Stimulated activated CD4-positive, alpha-beta T cell treated with anti-CD3 and anti-CD28 coated beads, Interleukin-15, amount 100 ng/mL, for 24 hours (primary cell): ENCODE results near the gene LIMCH1.
"Not testable (repeated sequence)": the region's sequence is repeated elsewhere in the genome, so short reads cannot be mapped to it uniquely, and the experiment has no call there.

Experiments
- DNase-seq: peaks from one replicate; pipeline ENCODE4 v3.0.0-alpha.2; 2020

Gene LIMCH1

GRCh38 chr4:41611881-41612871, 74.2 kb downstream of the LIMCH1 start:
- DNase-seq, result no peak

GRCh38 chr4:41613386-41613785, 75.4 kb downstream of the LIMCH1 start:
- DNase-seq, result no peak

- DNase-seq, result no peak
These were observed 75.9 kb downstream of the LIMCH1 start for GRCh38 chr4:41613821-41614220.

GRCh38 chr4:41614519-41614918, 76.6 kb downstream of the LIMCH1 start:
- DNase-seq, result no peak

GRCh38 chr4:41619161-41619560, 81.2 kb downstream of the LIMCH1 start:
- no peak for DNase-seq

GRCh38 chr4:41620594-41621256, 82.8 kb downstream of the LIMCH1 start:
- no peak for DNase-seq

GRCh38 chr4:41622787-41623186, 84.8 kb downstream of the LIMCH1 start:
- DNase-seq, result no peak

- no peak for DNase-seq
These were observed 86.8 kb downstream of the LIMCH1 start for GRCh38 chr4:41624765-41625164.

GRCh38 chr4:41625531-41625930, 87.6 kb downstream of the LIMCH1 start:
- DNase-seq, result no peak

GRCh38 chr4:41628936-41629335, 91.0 kb downstream of the LIMCH1 start:
- no peak for DNase-seq

GRCh38 chr4:41631523-41631922, 93.6 kb downstream of the LIMCH1 start:
- DNase-seq, result no peak

- DNase-seq, result no peak
These were observed 94.6 kb downstream of the LIMCH1 start for GRCh38 chr4:41632481-41633073.

- no peak for DNase-seq
These were observed 95.4 kb downstream of the LIMCH1 start for GRCh38 chr4:41633321-41633720.

- no peak for DNase-seq
These were observed 97.5 kb downstream of the LIMCH1 start for GRCh38 chr4:41635441-41635840.

GRCh38 chr4:41638203-41638602, 100.2 kb downstream of the LIMCH1 start:
- no peak for DNase-seq

- DNase-seq, result no peak
These were observed 100.9 kb downstream of the LIMCH1 start for GRCh38 chr4:41638866-41639265.

GRCh38 chr4:41639291-41639690, 101.3 kb downstream of the LIMCH1 start:
- no peak for DNase-seq

- no peak for DNase-seq
These were observed 102.9 kb downstream of the LIMCH1 start for GRCh38 chr4:41640906-41641305.

- DNase-seq, result not testable (repeated sequence)
These were observed 104.8 kb downstream of the LIMCH1 start for GRCh38 chr4:41642746-41643145.

- no peak for DNase-seq
These were observed 105.4 kb downstream of the LIMCH1 start for GRCh38 chr4:41643331-41643730.

- peak; percentile 40 for DNase-seq
These were observed 106.4 kb downstream of the LIMCH1 start for GRCh38 chr4:41644288-41644914.

- DNase-seq, result no peak
These were observed 106.9 kb downstream of the LIMCH1 start for GRCh38 chr4:41644915-41645295.

GRCh38 chr4:41645728-41646390, 107.9 kb downstream of the LIMCH1 start:
- no peak for DNase-seq
